SK-N-SH (cell line): ENCODE measurements around the gene ARL3. TPM values are rescaled to one million over a fixed set of nuclear protein-coding genes. Genes with fewer than 3 reads are reported as not detected.

Source experiments
- CTCF ChIA-PET: fragments of 300-600, 350-600 bp; formaldehyde crosslinking; extraction: SDS; loops from one replicate; lab custom pipeline; 2021; lab: Yijun Ruan, JAX
- POLR2A ChIA-PET: fragments of 350-600 bp; sonication (Branson Sonifier 250); formaldehyde crosslinking; extraction: SDS; loops from one replicate; lab custom pipeline; 2020; ENCODE audit warnings: antibody characterized with exemption, inconsistent platforms; lab: Yijun Ruan, JAX
- DNase-seq: peaks from one replicate; pipeline ENCODE4 v3.0.0; 2012
- H2AFZ ChIP-seq: fragments of 200-600 bp; sonication (generic); 2 replicates; pipeline ENCODE4 v1.8.1; 2016; ENCODE audit warnings: antibody characterized with exemption, mild to moderate bottlenecking, low read depth
- H3F3A ChIP-seq: fragments of 200-600 bp; sonication (generic); replicated peaks from 2 replicates; pipeline ENCODE3; 2016; ENCODE audit warnings: antibody characterized with exemption, mild to moderate bottlenecking; ENCODE audit not compliant: insufficient read depth
- H3K27ac ChIP-seq, 2 experiments: fragments of 200-500 bp in 1 of 2; fragments of 200-600 bp in 1 of 2; sonication (Bioruptor generic) in 1 of 2; sonication (generic), shearing (Covaris generic) in 1 of 2; 2 replicates each; pipeline versions ENCODE4 v1.5.1 to v1.6.1; 2014 to 2016; ENCODE audit warnings: low read depth in 2 of 2, inconsistent platforms in 1 of 2, low read length in 1 of 2, mild to moderate bottlenecking in 1 of 2, mixed read lengths in 1 of 2
- H3K27me3 ChIP-seq: fragments of 200-600 bp; sonication (generic), shearing (Covaris generic); 2 replicates; pipeline ENCODE4 v1.6.1; 2016; ENCODE audit warnings: mixed run types; ENCODE audit not compliant: insufficient read depth
- H3K36me3 ChIP-seq, 2 experiments: fragments of 200-500 bp in 1 of 2; fragments of 200-600 bp in 1 of 2; sonication (Bioruptor generic) in 1 of 2; sonication (generic) in 1 of 2; replicated peaks in 1 of 2; 2 replicates each; pipeline versions ENCODE3 to v1.5.1; 2014 to 2016; ENCODE audit warnings: low read length in 1 of 2, mild to moderate bottlenecking in 1 of 2; ENCODE audit not compliant: insufficient read depth in 2 of 2, control insufficient read depth in 1 of 2
- H3K4me1 ChIP-seq, 2 experiments: fragments of 200-500 bp in 1 of 2; fragments of 200-600 bp in 1 of 2; sonication (Bioruptor generic) in 1 of 2; sonication (generic), shearing (Covaris generic) in 1 of 2; 2 replicates each; pipeline versions ENCODE4 v1.5.1 to v1.6.1; 2014 to 2016; ENCODE audit warnings: low read depth in 1 of 2, low read length in 1 of 2, mixed run types in 1 of 2; ENCODE audit not compliant: insufficient read depth in 2 of 2, control insufficient read depth in 1 of 2
- H3K4me2 ChIP-seq: fragments of 200-600 bp; sonication (generic), shearing (Covaris generic); 2 replicates; pipeline ENCODE4 v1.6.1; 2017; ENCODE audit warnings: mixed run types
- H3K4me3 ChIP-seq, 2 experiments: fragments of 200-500 bp in 1 of 2; fragments of 200-600 bp in 1 of 2; sonication (Bioruptor generic) in 1 of 2; sonication (generic), shearing (Covaris generic) in 1 of 2; 2 replicates each; pipeline versions ENCODE4 v1.5.1 to v1.8.1; 2014 to 2016; ENCODE audit warnings: low read depth in 2 of 2, inconsistent platforms in 1 of 2, low read length in 1 of 2, mild to moderate bottlenecking in 1 of 2, mixed read lengths in 1 of 2, moderate library complexity in 1 of 2
- H3K79me2 ChIP-seq: fragments of 200-600 bp; sonication (generic); 2 replicates; pipeline ENCODE4 v1.8.1; 2017; ENCODE audit warnings: mild to moderate bottlenecking; ENCODE audit not compliant: insufficient read depth
- H3K9ac ChIP-seq: fragments of 200-600 bp; sonication (generic); 2 replicates; pipeline ENCODE4 v1.6.1; 2017; ENCODE audit warnings: mixed run types
- H3K9me2 ChIP-seq: fragments of 200-600 bp; sonication (generic); 2 replicates; pipeline ENCODE4 v1.6.1; 2017; ENCODE audit warnings: mixed run types
- H3K9me3 ChIP-seq: fragments of 200-600 bp; sonication (generic); 2 replicates; pipeline ENCODE4 v1.6.1; 2017; ENCODE audit warnings: mixed run types, mild to moderate bottlenecking, moderate library complexity
- H4K20me1 ChIP-seq: fragments of 200-600 bp; sonication (generic); 2 replicates; pipeline ENCODE4 v1.6.1; 2017; ENCODE audit warnings: mild to moderate bottlenecking, mixed run types; ENCODE audit not compliant: insufficient read depth
- CHD2 ChIP-seq: fragments of 150-350 bp; IDR thresholded peaks from 2 replicates; pipeline ENCODE4 v1.6.1; 2018; ENCODE audit warnings: low read length; ENCODE audit not compliant: partially characterized antibody
- EZH2phosphoT487 ChIP-seq: fragments of 200-600 bp; sonication (generic); IDR thresholded peaks from 2 replicates; pipeline ENCODE4 v1.6.1; 2017; ENCODE audit warnings: low read depth, mixed run types, mild to moderate bottlenecking, antibody characterized with exemption, moderate library complexity, borderline replicate concordance
- FOSL2 ChIP-seq: IDR thresholded peaks from 2 replicates; pipeline ENCODE4 v1.4.0; 2012; ENCODE audit warnings: low read depth, mild to moderate bottlenecking, moderate library complexity, borderline replicate concordance
- GATA2 ChIP-seq: sonication (generic); formaldehyde crosslinking; IDR thresholded peaks from 2 replicates; pipeline ENCODE4 v1.5.0; 2020; ENCODE audit warnings: mild to moderate bottlenecking, missing genetic modification reagents
- MEF2A ChIP-seq: IDR thresholded peaks from 2 replicates; pipeline ENCODE4 v1.4.0; 2012; ENCODE audit warnings: low read depth, borderline replicate concordance
- MXI1 ChIP-seq: IDR thresholded peaks from 2 replicates; pipeline ENCODE4 v1.6.1; 2012; ENCODE audit warnings: mild to moderate bottlenecking, low read depth, low read length, improper control_type of control experiment
- NFIC ChIP-seq: IDR thresholded peaks from 2 replicates; pipeline ENCODE4 v1.4.0; 2012; ENCODE audit warnings: borderline replicate concordance
- POLR2AphosphoS5 ChIP-seq: IDR thresholded peaks from 2 replicates; pipeline ENCODE4 v1.6.1; 2012; ENCODE audit warnings: low read depth, low read length
- RCOR1 ChIP-seq: fragments of 150-350 bp; IDR thresholded peaks from 2 replicates; pipeline ENCODE4 v1.6.1; 2017; ENCODE audit warnings: antibody characterized with exemption, low read length
- RFX5 ChIP-seq: IDR thresholded peaks from 2 replicates; pipeline ENCODE4 v1.6.1; 2012; ENCODE audit warnings: mild to moderate bottlenecking, improper control_type of control experiment, low read length
- RXRA ChIP-seq: IDR thresholded peaks from 2 replicates; pipeline ENCODE4 v1.4.0; 2012; ENCODE audit warnings: low read depth, mild to moderate bottlenecking, borderline replicate concordance
- SMC3 ChIP-seq: IDR thresholded peaks from 2 replicates; pipeline ENCODE4 v1.6.1; 2012; ENCODE audit warnings: low read depth, low read length, improper control_type of control experiment
- USF1 ChIP-seq: IDR thresholded peaks from 2 replicates; pipeline ENCODE4 v1.4.0; 2012; ENCODE audit warnings: low read depth, borderline replicate concordance
- USF2 ChIP-seq: fragments of 150-350 bp; IDR thresholded peaks from 2 replicates; pipeline ENCODE4 v1.6.1; 2017; ENCODE audit warnings: antibody characterized with exemption, low read length, low read depth, borderline replicate concordance
- WGBS: methylation state at CpG from one replicate; pipeline ENCODE4 v1.1.6; 2017; ENCODE audit warnings: low lambda C conversion rate; 5-methylcytosine and 5-hydroxymethylcytosine counted together
- polyA plus RNA-seq, 3 experiments: library from polyadenylated mRNA; depleted of rRNA; stranded (reverse); fragments of >200 nt; gene quantifications; 2 replicates each; pipeline ENCODE4 v1.2.3, GENCODE V29; 2012
- TF ChIP-seq, protein P1 (sequence below): fragments of 200-600 bp; sonication (generic); IDR thresholded peaks from 2 replicates; pipeline ENCODE4 v1.6.1; 2017; ENCODE audit warnings: antibody characterized with exemption, mild to moderate bottlenecking, moderate library complexity
- TF ChIP-seq, protein P2 (sequence below): fragments of 150-350 bp; IDR thresholded peaks from 2 replicates; pipeline ENCODE4 v1.6.1; 2016; ENCODE audit warnings: mild to moderate bottlenecking, low read depth, low read length

The ARL3 gene
- polyA plus RNA-seq, 1 of the 3 experiments (the other 2 are of a cell fraction), result 11.2 TPM

GRCh38 chr10:102758240-102758932 lies 44.2 kb upstream of the ARL3 start:
- H3K4me3 ChIP-seq, result no peak overlapping the region
- no peaks in the 10 kb centered on the region for H3K36me3 ChIP-seq
- peaks cover 69% of the 10 kb centered on the region for H3K79me2 ChIP-seq
- no peak for DNase-seq
- H3K9me3 ChIP-seq, result no peaks in the 10 kb centered on the region
- 97% methylated on average over 9 of the region's 9 CpGs for WGBS
- CTCF ChIA-PET, result no interaction called here
- H3K4me1 ChIP-seq, result peaks cover 0 to 2% of the 10 kb centered on the region in 2 experiments; a peak in 1 of 4 replicates
- no peak overlapping the region for H3K4me2 ChIP-seq
- H2AFZ ChIP-seq, result no peak overlapping the region
- H3F3A ChIP-seq, result no peaks in the 10 kb centered on the region
- H3K27me3 ChIP-seq, result no peaks in the 10 kb centered on the region
- no peaks in the 10 kb centered on the region for H3K9me2 ChIP-seq
- H4K20me1 ChIP-seq, result peaks cover 17% of the 10 kb centered on the region; the same call in 1 of the 2 replicates
- POLR2A ChIA-PET, result no interaction called here
- no peak for TF ChIP-seq MXI1
- TF ChIP-seq NFIC, result no peak
- no peak overlapping the region for H3K27ac ChIP-seq
- no peak overlapping the region for H3K9ac ChIP-seq

GRCh38 chr10:102757323-102757722 lies 43.1 kb upstream of the ARL3 start:
- POLR2A ChIA-PET, result no interaction called here
- Histone ChIP-seq H3K4me3 (no peak overlapping the region), H3K27me3 (no peaks in the 10 kb centered on the region), H2AFZ (no peak overlapping the region), H3K36me3 (no peaks in the 10 kb centered on the region), H4K20me1 (peaks cover 25% of the 10 kb centered on the region), H3K9ac (no peak overlapping the region), H3K9me2 (no peaks in the 10 kb centered on the region), H3F3A (peaks cover 6% of the 10 kb centered on the region), H3K4me1 (peaks cover 2 to 7% of the 10 kb centered on the region in 2 experiments; a peak in 1 of 4 replicates), H3K27ac (no peak overlapping the region), H3K9me3 (no peaks in the 10 kb centered on the region), H3K79me2 (peaks cover 78% of the 10 kb centered on the region), H3K4me2 (no peak overlapping the region)
- TF ChIP-seq FOSL2, result no peak
- TF ChIP-seq RXRA, result no peak
- TF ChIP-seq GATA2 (CRISPR knock-in tag), result no peak
- TF ChIP-seq USF2, result no peak
- no peak for TF ChIP-seq POLR2AphosphoS5
- no peak for TF ChIP-seq MEF2A
- TF ChIP-seq, protein P1, sequence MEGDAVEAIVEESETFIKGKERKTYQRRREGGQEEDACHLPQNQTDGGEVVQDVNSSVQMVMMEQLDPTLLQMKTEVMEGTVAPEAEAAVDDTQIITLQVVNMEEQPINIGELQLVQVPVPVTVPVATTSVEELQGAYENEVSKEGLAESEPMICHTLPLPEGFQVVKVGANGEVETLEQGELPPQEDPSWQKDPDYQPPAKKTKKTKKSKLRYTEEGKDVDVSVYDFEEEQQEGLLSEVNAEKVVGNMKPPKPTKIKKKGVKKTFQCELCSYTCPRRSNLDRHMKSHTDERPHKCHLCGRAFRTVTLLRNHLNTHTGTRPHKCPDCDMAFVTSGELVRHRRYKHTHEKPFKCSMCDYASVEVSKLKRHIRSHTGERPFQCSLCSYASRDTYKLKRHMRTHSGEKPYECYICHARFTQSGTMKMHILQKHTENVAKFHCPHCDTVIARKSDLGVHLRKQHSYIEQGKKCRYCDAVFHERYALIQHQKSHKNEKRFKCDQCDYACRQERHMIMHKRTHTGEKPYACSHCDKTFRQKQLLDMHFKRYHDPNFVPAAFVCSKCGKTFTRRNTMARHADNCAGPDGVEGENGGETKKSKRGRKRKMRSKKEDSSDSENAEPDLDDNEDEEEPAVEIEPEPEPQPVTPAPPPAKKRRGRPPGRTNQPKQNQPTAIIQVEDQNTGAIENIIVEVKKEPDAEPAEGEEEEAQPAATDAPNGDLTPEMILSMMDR, result no peak
- TF ChIP-seq RFX5, result no peak
- no peak for TF ChIP-seq CHD2
- TF ChIP-seq, protein P2, sequence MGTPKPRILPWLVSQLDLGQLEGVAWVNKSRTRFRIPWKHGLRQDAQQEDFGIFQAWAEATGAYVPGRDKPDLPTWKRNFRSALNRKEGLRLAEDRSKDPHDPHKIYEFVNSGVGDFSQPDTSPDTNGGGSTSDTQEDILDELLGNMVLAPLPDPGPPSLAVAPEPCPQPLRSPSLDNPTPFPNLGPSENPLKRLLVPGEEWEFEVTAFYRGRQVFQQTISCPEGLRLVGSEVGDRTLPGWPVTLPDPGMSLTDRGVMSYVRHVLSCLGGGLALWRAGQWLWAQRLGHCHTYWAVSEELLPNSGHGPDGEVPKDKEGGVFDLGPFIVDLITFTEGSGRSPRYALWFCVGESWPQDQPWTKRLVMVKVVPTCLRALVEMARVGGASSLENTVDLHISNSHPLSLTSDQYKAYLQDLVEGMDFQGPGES, result no peak
- no peak for TF ChIP-seq RCOR1
- no peak for TF ChIP-seq USF1
- TF ChIP-seq SMC3, result no peak
- TF ChIP-seq EZH2phosphoT487, result no peak
- no peak for DNase-seq
- CTCF ChIA-PET, result no interaction called here
- 96% methylated on average over 5 of the region's 6 CpGs for WGBS
